RPMI8226 (cell line): Measurements from ENCODE around the gene PTPRN2.
A peak's percentile ranks its signal among the peaks of the same experiment; 100 is the strongest.

Experiments used
- DNase-seq: peaks from one replicate; pipeline ENCODE4 v3.0.0-alpha.2; 2015

The PTPRN2 gene

DNA sequence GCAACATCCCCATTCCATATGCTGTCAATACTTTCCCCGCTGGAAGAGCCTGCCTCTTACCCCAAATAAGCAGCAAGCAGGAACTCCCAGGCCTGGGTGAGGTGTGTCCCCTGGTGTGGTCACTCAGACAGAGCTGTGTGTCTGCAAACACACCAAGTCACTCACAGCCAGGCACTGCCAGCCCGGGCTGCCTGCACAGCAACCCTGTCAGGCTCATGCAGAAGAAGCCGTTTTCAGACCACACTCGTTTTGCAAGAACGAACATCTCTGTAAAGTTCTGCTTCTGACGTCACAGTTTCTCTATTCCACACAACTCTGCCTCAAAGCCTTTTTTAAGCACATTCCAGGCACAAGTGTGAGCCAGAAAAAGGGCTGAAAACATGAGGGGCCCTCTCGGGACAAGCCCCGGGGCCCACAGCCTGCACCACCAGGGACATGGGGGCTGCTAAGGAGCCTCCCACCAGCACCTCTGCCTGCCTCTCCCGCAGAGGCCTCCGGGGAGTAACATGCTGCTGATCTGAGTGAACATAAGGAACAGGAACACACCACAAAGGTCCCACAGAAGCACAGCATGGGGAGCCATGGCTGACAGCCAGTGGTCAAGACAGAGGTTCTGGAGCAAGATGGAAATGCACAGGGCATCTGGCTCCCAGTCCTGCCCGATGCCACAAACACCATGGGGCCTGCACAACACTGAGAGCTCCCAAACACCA, 11.4 kb downstream of the PTPRN2 start:
- no peak for DNase-seq

DNA sequence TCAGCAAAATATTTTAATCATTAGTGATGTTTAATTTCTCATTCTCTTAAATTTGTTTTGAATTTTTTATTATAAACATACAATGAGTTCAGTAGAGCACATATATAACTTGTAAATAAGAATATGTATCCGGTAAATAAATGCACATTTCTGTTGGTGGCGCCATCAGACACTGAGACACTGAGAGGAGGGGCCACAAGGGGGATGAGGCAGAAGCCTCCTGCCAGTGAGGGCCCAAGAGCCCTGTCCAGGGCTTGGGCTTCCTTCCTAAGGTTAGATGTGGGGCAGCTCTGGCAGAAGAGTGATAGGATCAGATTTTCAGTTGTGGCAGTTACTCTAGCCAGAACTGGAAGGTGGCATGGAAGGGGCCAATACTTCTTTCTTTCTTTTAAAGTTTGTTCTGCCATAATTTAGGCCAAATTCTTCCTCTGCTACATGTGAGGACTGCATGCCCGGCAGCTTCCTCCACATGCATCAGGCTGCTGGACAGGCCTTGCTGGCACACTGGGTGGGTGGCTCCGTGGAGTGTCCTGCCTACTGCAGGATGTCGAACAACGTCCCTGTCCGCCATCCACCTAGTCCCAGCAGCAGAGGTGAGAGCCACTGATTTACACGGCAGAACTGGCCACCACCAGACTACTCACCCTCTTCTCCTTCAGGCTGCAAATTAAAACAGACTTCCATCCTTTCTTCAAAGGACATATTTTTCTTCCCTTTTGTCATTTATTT, 13.2 kb downstream of the PTPRN2 start:
- no peak for DNase-seq

- no peak for DNase-seq
Measured at GRCh38 chr7:158573310-158573709, 14.3 kb downstream of the PTPRN2 start.

DNA sequence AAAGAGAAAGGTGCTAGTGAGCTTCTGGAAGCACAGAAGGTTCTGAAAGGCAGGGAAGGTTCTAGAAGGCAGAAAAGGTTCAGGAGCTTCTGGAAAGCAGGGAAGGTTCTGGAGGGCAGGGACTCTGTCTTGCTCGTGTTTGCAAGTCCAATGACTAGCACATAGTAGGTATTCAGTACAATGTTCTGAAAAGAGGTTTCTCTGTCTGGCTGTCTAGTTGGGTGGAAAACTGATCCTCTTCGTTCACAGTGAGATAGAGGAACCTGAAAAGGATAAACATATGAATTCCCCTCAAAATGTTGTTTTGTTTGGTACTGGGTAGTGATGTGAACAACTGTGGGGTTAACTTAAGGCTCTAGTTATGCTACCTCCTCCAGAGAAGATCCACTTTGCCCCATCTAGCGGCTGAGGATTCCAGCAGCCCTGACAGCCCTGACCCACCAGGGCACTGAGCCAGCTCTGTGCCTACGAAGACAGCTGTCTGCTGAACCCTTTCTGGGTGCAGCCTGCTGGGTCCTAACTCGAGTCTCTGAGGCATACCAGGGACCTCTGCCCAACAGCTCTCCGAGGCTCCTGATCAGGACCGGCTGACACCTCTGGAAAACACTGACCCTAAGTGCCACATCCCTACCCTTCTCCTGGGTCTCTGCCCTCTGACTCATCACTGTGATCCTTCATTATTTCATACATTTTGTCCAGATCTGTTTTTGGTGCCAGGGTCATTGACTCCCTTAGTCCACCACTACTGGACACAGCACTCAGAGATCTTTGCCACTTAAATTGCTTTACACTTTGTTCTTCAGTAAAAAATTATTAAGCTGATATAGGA, 15.4 kb downstream of the PTPRN2 start:
- DNase-seq = peak; percentile 87

GRCh38 chr7:158570449-158571170, 17.0 kb downstream of the PTPRN2 start:
- no peak for DNase-seq

DNA sequence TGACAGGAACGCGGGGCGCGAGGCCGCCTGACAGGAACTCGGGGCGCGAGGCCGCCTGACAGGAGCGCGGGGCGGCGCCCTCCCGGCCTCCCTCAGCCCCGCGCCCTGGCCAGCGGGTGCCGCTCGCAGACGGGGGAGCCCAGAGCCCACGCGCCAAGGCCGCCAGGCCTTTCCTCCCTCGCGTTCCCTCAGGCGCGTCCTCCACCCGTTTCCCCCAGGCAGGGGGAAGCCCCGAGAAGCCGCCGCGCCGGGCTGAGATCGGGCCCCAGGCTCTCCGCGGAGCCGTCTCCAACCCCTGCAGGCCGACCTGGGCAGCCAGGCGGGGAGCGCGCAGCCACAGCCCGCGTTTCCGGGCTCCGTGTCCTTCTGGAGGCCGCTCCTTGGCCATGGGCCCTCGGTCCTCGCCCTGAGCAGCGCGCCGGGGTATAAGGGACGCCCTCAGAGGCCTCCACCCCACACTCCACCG, 17.7 kb downstream of the PTPRN2 start:
- DNase-seq = no peak

GRCh38 chr7:158568974-158569857, 18.4 kb downstream of the PTPRN2 start:
- DNase-seq = no peak

- DNase-seq = no peak
Measured at GRCh38 chr7:158567153-158567603, 20.4 kb downstream of the PTPRN2 start.

GRCh38 chr7:158564663-158565035, 23.0 kb downstream of the PTPRN2 start:
- DNase-seq = no peak

DNA sequence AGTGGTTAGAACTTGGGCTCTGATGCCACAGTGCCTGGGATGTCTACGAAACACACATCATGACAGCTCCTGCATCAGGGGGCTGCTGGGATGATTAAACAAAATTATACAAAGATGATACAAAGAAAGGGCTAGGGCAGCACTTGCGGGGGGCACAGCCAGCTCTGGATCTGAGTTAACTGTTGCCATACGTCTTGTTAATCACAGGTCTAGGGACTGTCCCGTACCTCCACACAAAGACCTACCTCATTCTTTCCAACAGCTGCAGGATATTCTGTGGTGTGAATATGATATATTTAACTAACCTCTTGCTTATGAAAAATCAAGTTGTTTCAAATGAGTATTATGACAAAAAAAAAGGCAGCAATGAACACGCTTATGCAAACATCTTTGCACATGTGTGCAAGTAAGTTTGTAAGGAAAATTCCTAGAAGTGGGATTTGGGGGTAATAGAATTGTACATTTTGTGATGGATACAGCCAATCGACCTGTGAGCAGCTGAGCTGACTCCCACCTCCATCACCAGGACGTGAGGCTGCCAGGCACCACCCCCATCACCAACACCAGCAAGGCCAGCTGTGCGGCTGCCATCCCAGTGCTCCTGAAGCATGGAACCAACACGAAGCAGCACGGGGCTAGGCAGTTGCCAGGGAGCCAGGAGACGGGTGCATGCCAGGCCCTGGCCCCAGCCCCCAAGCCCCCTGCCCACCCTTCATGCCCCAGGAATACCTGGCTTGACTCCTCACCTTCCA, 23.5 kb downstream of the PTPRN2 start:
- DNase-seq = no peak

DNA sequence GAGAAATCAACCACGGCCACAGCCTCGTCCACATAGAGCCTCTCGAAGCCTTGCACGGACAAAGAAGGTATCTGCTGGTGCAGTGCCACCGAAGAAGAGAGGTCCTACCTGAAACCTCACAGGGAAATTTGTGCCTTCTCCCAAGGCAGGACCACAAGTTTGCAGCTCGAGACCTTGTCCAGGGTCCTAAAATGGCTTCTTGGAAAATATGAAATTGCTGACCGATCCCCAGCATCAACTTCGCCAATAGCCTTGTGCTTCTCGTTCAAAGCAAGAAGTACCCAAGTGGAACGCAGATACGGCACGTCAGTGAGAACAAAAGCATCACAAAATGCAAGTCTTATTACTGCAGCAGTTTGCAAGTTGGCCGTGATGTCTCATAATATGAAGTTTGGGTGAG, 24.6 kb downstream of the PTPRN2 start:
- no peak for DNase-seq

DNA sequence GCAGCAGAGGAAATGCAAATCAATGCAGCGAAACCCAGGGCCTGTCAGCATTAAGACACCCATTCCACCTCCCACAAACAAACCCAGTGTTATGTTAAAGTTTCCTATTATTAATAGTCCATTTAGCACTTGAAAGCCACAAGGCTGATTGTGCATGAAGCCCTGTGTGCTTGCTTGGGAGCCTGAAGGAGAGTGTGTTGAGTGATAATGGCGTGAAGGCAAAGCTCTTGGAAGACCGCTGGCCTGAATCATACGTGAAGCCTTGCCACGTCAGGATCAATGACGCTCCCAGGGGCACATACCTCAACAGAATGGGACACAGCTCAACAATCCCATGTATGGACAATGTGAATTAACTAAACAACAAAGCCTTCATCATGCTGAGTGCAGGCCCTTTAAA, 25.1 kb downstream of the PTPRN2 start:
- DNase-seq = no peak

DNA sequence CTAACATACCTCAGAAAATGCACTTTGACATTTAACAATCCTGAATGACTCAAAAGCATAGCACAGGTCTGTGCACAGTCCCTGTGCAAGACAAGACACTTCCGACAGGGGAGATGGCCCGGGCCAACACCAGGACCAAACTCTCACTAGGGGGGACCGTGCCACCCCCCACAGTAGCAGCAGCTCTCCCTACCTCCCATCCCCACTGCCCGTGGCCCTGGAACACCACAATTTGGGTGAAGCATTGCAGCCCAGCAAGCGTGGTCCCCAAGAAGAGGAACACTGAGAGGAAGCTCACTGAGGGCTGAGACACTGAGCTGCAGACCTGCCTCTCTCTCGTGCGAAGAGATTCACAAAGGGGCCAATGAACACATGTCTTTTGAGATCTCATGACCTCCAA, 26.0 kb downstream of the PTPRN2 start:
- no peak for DNase-seq

DNA sequence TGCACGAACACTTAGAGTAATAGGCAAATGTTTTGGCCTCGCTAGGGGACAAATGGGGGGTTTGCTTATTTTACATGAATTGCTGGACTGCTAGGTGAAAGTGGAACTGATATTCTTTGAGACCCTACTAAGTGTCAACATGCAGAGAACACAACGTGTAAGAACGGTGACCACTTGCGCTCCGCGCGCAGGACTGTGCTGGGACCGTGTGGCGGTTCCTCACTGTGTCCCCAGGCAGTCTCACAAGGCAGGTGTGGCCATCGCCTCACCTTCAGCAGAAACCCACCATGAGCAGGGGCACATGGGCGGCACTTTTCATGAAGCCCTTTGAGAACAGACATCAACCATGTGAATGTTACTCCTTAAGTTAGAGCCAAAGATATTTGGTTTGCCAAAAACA, 27.2 kb downstream of the PTPRN2 start:
- DNase-seq = no peak

- DNase-seq = no peak
Measured at GRCh38 chr7:158559356-158559755, 28.3 kb downstream of the PTPRN2 start.

GRCh38 chr7:158558816-158559215, 28.8 kb downstream of the PTPRN2 start:
- DNase-seq = no peak

DNA sequence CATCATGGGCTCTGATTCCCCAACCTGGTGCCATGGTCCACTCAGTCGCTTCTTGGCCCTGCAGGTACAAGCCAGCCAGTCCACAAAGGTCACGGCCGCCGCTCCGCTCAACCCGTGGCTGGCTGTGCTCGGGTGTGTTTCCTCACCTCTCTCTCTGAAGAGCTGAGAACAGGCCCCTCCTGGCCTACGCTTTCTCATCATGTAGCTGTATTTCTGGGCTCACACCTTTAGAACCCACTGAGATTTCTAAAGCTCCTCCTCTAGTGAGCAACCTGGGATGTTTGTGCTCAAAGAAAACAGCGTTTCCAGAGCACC, 30.2 kb downstream of the PTPRN2 start:
- no peak for DNase-seq

- DNase-seq = no peak
Measured at GRCh38 chr7:158556721-158557440, 30.7 kb downstream of the PTPRN2 start.

DNA sequence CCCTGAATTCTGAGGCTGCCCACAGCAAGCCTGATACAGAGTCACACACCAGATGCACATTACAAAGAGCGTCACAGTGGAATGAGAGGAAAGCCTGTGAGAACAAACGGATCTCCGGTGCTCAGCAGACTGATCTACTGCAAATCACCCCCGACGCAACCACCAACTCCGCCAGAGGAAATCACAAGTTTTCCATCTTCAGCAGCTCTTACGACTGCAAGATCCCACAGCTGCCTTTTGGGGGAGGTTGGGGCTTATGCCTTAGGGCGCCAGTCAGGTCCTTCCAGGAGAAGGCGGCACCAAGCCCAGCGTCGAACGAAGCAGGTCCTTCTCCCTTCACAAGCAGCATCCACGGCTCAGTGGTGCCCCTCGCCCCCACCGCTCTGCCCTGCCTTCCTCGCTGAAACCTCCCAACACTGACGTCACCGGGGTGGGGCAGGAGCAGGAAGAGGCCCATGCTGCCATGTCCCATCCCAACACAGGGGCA, 32.5 kb downstream of the PTPRN2 start:
- DNase-seq = no peak

DNA sequence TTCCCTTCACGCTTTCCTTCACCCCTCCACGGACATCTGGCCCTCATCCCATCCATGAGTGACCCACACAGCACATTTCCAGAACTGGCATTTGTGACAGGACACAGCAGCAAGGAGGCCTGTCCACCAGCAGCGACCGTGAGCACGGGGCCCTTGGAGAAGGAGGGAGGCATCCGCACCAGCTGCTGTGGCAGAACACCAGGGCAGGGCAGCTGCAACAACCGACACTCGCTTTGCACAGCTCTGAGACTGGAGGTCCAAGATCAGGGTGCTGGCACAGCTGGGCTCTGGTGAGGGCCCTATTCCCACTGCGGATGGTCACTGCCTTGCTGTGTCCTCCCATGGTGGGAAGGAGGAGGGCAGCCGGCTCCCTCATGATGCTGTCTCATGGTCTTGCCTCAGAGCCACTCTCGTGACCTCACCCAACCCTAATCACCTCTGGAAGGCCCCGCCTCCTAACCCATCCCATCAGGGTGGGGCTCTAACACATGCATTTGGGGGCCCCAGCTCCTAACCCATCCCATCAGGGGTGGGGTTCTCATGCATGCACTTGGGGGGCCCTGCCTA, 36.7 kb downstream of the PTPRN2 start:
- DNase-seq = no peak
